Measurements from ENCODE around the gene MAP2K5.

Gene MAP2K5

DNA sequence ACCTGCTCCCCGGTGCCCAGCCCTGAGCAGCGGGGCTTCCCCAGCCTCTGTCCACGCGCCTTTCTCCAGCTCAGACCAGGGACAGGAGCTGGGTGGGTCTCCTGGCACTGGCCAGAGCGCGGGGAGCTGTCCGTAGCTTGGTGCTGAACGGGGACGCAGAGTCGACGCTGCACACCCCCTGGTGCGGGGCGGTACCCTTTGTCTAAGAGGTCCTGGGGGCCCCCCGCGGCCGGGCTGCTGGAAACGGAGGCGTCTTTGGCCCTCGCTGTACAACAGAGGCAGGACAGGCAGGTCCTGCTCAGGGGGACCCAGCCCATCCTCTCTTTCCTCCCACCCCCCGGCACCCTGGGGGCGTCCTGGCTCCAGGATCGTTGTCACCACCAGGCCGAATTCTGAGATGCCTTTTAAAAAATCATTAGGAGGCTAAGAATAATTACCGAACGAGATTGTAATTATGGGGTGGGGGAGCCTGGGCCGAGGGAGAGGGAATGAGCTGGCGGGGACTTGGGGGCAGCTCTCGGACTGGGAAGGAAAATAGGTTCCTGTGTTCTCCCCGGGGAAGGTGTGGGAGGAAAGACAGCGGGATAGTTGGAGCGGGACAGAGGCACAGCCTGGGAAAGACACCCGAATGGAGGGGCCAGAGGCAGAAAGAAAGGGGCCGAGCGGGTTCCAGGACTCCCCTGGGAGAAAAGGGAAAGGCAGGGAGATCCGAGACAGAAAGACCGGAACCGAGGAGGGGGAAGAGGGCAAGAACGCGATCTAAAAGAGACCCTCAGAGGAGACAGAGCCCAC lies 278.7 kb downstream of the MAP2K5 start:
- no peak overlapping the region for H3K4me3 ChIP-seq (replicated peaks in 1 of 2; ENCODE audit: low read depth in 2 of 2, low read length in 2 of 2)
- TF ChIP-seq, protein P1, sequence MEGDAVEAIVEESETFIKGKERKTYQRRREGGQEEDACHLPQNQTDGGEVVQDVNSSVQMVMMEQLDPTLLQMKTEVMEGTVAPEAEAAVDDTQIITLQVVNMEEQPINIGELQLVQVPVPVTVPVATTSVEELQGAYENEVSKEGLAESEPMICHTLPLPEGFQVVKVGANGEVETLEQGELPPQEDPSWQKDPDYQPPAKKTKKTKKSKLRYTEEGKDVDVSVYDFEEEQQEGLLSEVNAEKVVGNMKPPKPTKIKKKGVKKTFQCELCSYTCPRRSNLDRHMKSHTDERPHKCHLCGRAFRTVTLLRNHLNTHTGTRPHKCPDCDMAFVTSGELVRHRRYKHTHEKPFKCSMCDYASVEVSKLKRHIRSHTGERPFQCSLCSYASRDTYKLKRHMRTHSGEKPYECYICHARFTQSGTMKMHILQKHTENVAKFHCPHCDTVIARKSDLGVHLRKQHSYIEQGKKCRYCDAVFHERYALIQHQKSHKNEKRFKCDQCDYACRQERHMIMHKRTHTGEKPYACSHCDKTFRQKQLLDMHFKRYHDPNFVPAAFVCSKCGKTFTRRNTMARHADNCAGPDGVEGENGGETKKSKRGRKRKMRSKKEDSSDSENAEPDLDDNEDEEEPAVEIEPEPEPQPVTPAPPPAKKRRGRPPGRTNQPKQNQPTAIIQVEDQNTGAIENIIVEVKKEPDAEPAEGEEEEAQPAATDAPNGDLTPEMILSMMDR (IDR thresholded peaks at IDR 0.05; ENCODE audit: low read depth, low read length): no peak
- DNase-seq (ENCODE audit: low read depth in 2 of 2): peak; percentile 60 to 66

DNA sequence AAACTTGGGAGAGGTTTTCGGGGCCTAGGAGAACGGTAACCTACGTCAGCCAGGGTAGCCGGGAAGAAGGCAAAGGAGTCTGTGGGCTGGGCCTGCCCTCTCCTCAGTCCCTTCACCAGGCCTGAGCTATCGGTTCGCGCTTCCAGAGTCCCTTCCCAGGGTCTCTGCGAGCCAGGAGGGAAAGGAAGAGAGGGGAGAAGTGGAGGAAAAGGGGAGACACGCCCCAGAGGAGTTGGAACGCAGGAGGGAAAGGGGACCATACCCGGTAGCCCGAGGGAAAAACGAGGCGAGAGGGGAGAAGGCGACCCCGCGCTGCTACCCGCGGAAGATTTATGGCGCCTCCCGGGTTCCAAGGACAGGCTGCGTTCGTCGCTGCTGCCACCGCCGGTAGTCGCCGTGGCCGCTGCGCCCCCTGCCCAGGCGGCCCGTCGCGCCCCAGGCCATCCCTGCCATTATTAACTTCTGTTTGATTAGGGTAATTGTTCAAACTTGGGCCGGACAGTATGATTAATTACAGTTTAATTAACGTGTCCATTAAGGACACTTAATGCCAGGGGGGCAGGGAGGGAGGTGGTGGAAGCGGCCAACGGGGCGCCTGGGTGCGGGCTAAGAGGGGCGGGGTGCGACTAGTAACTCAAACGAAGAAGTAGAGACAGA lies 279.4 kb downstream of the MAP2K5 start:
- DNase-seq (ENCODE audit: low read depth in 2 of 2): no peak
- no peak overlapping the region for H3K4me3 ChIP-seq (replicated peaks in 1 of 2; ENCODE audit: low read depth in 2 of 2, low read length in 2 of 2)
- TF ChIP-seq, protein P1 (IDR thresholded peaks at IDR 0.05; ENCODE audit: low read depth, low read length): no peak

DNA sequence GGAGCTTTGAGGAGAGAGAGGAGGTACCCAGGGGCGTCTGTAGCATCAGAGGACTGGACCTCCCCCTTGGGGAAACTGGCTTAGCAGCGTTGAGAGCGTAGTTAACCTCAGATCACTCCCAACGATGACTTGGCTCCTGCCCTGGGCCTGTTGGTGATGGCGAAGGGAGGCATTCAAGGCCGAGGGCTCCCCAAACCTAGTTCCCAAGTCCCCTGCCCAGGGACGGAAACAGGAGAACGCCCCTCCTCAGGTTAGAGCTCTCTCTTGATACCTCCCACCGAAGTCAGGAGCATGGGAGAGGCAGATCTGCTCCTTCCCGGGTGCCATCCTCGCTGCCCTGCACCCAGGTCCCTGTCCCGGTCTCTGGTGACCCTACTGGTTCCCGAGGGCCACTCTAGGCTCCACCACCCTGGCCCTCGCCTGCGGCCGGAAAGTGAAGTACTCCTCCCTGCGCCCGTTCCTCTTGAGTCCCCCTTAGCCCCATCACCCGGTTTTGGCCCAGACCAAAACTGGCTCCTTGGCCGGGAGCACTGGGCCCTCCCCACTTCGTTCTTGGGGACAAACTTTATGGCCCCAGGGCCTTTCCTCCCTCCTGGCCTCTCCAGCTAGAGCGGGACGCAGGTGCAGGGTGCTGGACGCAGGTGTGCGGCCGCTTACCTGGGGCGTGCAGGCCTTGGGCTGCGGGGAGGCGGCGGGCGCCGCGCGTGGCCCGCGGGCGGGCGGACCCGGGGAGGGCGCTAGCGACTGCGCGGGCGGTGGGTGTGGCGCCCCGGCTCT lies 280.2 kb downstream of the MAP2K5 start:
- TF ChIP-seq, protein P1 (IDR thresholded peaks at IDR 0.05; ENCODE audit: low read depth, low read length): no peak
- no peak overlapping the region for H3K4me3 ChIP-seq (replicated peaks in 1 of 2; ENCODE audit: low read depth in 2 of 2, low read length in 2 of 2)

DNA sequence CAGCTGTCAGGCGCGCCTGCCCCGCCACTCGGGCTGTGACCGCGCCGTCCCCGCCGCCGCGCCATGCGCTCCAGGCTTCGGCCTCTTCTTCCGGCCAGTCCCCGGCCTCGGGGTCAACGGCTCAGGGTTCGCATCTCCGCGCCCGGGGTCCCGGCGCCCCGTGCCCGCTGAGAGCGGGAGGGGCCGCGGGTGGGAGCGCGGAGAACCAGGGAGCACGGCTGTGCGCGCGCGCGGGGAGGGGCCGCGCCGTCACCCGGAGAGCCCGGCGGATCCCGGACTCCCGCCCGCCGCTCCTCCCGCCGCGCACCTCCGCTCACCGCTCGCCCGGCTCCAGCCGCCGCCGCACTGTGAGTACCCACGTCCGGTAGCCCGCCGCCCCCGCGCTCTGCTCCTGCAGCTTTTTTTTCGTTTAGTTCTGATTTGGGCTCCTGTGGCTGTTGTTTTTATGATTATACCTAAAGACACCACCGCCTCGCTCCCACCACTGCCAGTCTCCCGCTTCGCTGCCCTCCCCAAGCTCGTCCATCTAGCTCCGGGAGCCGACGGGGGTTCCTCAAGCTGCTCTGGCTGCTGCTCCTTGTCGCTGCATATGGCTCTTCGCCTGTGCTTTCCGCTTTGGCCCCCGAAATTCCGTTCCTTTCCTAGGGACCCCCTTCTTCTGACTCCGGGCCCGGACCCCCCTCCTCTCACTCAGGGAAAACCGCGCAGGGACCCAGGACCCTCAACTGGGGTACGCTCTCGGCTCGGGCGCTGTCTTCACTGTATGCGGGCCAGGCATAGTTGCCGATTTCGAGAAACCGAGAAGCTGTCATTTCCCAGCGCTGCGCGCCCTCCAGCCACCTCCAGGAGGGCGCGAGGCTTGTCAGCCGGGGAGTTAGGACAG lies 281.1 kb downstream of the MAP2K5 start:
- TF ChIP-seq, protein P1 (IDR thresholded peaks at IDR 0.05; ENCODE audit: low read depth, low read length): no peak
- H3K4me3 ChIP-seq (replicated peaks in 1 of 2; ENCODE audit: low read depth in 2 of 2, low read length in 2 of 2): no peak overlapping the region
- no peak for DNase-seq (ENCODE audit: low read depth in 2 of 2)

More for the DNA sequence above, 280.2 kb downstream of the MAP2K5 start:
- no peak for DNase-seq (ENCODE audit: low read depth in 2 of 2)

DNA sequence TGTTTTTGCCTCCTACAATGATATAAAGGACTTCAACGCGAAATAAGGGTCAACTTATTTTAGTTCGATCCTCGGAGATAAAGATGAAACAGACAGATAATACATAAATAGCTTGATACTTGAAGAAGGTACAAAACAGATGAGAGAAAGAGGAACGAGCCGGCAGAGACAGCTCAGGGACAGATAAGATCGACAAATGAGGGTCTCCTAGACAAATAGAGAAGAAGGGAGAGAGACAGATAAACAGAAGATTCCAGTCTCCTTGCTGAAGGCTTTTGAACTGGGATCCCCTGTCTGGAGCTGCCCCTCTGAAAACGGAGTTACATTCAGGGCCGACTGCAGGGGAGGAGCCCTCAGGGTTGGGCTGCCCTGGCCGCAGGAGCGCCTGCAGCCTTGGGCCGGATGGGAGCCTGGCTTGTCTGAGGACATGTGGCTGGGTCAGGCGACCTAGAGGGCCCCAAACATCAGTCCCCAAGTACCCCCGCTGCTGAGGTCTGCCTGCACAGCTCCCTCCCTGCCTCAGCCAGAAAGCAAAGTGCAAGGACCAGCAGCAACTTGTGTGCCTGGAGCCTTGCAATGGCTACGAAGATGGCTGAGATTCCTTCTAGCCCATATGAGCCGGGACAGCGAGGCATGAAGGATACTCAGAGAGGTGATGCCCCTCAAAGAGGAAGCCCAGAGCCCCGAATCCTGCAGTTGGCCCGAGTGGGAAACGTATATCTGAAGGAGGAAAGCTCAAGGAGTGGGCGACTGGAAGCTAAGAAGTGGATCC lies 281.9 kb downstream of the MAP2K5 start:
- TF ChIP-seq, protein P1 (IDR thresholded peaks at IDR 0.05; ENCODE audit: low read depth, low read length): no peak
- no peak for DNase-seq (ENCODE audit: low read depth in 2 of 2)
- no peak overlapping the region for H3K4me3 ChIP-seq (replicated peaks in 1 of 2; ENCODE audit: low read depth in 2 of 2, low read length in 2 of 2)

Measured in cardiac fibroblast (primary cell).